Measurements from ENCODE around the gene HDAC1.
"Not testable (repeated sequence)": the region's sequence is repeated elsewhere in the genome, so short reads cannot be mapped to it uniquely, and the experiment has no call there.

The HDAC1 gene

GRCh38 chr1:32256473-32257226 lies 35.2 kb upstream of the HDAC1 start:
- Histone ChIP-seq H3K27ac (ENCODE audit: low read depth in 2 of 2, low read length in 2 of 2) (no peak overlapping the region), H3K9me3 (ENCODE audit: control insufficient read depth in 2 of 2, low read length in 2 of 2) (no peaks in the 10 kb centered on the region), H3K4me3 (ENCODE audit: low read length in 2 of 2) (no peak overlapping the region), H3K9ac (ENCODE audit: low read depth in 1 of 2, low read length in 2 of 2) (no peak overlapping the region), H3K36me3 (ENCODE audit: control insufficient read depth in 2 of 2, insufficient read depth in 2 of 2, low read length in 2 of 2) (no peaks in the 10 kb centered on the region), H3K4me1 (ENCODE audit: control insufficient read depth in 2 of 2, insufficient read depth in 2 of 2, low read length in 2 of 2) (peaks cover 0 to 3% of the 10 kb centered on the region in 2 donors), H3K27me3 (ENCODE audit: control insufficient read depth in 2 of 2, insufficient read depth in 2 of 2, low read length in 2 of 2) (no peaks in the 10 kb centered on the region)

DNA sequence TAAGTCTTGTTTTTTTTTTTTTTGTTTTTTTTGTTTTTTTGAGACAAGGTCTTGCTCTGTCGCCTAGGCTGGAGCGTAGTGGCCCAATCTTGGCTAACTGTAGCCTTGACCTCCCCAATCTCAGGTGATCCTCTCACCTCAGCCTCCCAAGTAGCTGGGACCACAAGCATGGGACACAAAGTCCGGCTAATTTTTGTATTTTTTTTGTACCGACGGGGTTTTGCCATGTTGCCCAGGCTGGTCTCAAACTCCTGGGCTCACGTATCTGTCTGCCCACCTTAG lies 34.7 kb upstream of the HDAC1 start:
- Histone ChIP-seq H3K4me1 (ENCODE audit: control insufficient read depth in 2 of 2, insufficient read depth in 2 of 2, low read length in 2 of 2) (peaks cover 0 to 3% of the 10 kb centered on the region in 2 donors), H3K9me3 (ENCODE audit: control insufficient read depth in 2 of 2, low read length in 2 of 2) (no peaks in the 10 kb centered on the region), H3K27ac (ENCODE audit: low read depth in 2 of 2, low read length in 2 of 2) (no peak overlapping the region), H3K27me3 (ENCODE audit: control insufficient read depth in 2 of 2, insufficient read depth in 2 of 2, low read length in 2 of 2) (no peaks in the 10 kb centered on the region), H3K9ac (ENCODE audit: low read depth in 1 of 2, low read length in 2 of 2) (no peak overlapping the region), H3K36me3 (ENCODE audit: control insufficient read depth in 2 of 2, insufficient read depth in 2 of 2, low read length in 2 of 2) (no peaks in the 10 kb centered on the region), H3K4me3 (ENCODE audit: low read length in 2 of 2) (no peak overlapping the region)

DNA sequence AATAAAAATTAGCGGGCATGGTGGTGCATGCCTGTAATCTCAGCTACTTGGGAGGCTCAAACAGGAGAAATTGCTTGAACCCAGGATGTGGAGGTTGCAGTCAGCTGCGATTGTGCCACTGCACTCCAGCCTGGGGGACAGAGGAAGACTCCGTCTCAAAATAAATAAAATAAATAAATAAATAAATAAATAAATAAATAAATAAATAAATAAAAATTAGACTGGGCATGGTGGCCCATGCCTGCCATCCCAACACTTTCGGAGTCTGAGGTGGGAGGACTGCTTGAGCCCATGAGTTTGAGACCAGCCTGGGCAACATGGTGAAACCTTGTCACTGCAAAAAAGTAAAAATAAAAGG lies 28.7 kb upstream of the HDAC1 start:
- H3K9me3 ChIP-seq (ENCODE audit: control insufficient read depth in 2 of 2, low read length in 2 of 2); H3K4me3 ChIP-seq (ENCODE audit: low read length in 2 of 2); H3K36me3 ChIP-seq (ENCODE audit: control insufficient read depth in 2 of 2, insufficient read depth in 2 of 2, low read length in 2 of 2); H3K4me1 ChIP-seq (ENCODE audit: control insufficient read depth in 2 of 2, insufficient read depth in 2 of 2, low read length in 2 of 2); H3K27me3 ChIP-seq (ENCODE audit: control insufficient read depth in 2 of 2, insufficient read depth in 2 of 2, low read length in 2 of 2); H3K9ac ChIP-seq (ENCODE audit: low read depth in 1 of 2, low read length in 2 of 2); H3K27ac ChIP-seq (ENCODE audit: low read depth in 2 of 2, low read length in 2 of 2): not testable (repeated sequence)

DNA sequence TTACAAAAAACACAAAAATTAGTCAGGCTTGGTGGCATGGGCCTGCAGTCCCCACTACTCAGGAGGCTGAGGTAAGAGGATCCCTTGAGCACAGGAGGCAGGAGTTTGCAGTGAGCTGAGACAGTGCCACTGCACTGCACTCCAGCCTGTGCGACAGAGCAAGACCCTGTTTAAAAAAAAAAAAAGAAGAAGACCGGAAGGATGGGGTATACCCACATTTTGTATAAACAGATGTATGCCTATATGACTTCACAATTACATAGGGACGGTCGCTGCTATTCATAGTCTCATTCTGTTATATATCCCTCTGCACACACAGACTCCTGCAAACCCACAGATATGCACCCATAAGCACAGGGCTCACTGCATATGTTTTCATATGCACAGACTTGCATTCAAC lies 28.1 kb upstream of the HDAC1 start:
- Histone ChIP-seq H3K9ac (ENCODE audit: low read depth in 1 of 2, low read length in 2 of 2) (no peak overlapping the region), H3K27me3 (ENCODE audit: control insufficient read depth in 2 of 2, insufficient read depth in 2 of 2, low read length in 2 of 2) (no peaks in the 10 kb centered on the region), H3K4me3 (ENCODE audit: low read length in 2 of 2) (no peak overlapping the region), H3K9me3 (ENCODE audit: control insufficient read depth in 2 of 2, low read length in 2 of 2) (no peaks in the 10 kb centered on the region), H3K4me1 (ENCODE audit: control insufficient read depth in 2 of 2, insufficient read depth in 2 of 2, low read length in 2 of 2) (no peaks in the 10 kb centered on the region), H3K36me3 (ENCODE audit: control insufficient read depth in 2 of 2, insufficient read depth in 2 of 2, low read length in 2 of 2) (no peaks in the 10 kb centered on the region), H3K27ac (ENCODE audit: low read depth in 2 of 2, low read length in 2 of 2) (no peak overlapping the region)

DNA sequence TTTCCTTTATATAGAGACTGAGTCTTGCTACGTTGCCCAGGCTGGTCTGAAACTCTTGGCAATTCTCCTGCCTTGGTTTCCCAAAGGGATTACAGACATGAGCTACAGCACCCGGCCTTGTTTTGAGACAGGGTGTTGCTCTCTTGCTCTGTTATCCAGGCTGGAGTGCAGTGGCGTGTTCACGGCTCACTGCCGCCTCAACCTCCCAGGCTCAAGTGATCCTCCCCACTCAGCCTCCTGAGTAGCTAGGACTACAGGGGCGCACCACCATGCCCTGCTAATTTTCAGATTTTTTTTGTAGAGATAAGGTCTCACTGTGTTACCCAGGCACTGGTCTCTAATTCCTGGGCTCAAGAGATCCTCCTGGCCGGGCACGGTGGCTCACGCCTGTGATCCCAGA lies 26.0 kb upstream of the HDAC1 start:
- Histone ChIP-seq H3K36me3 (ENCODE audit: control insufficient read depth in 2 of 2, insufficient read depth in 2 of 2, low read length in 2 of 2) (no peaks in the 10 kb centered on the region), H3K4me3 (ENCODE audit: low read length in 2 of 2) (no peak overlapping the region), H3K27ac (ENCODE audit: low read depth in 2 of 2, low read length in 2 of 2) (no peak overlapping the region), H3K4me1 (ENCODE audit: control insufficient read depth in 2 of 2, insufficient read depth in 2 of 2, low read length in 2 of 2) (no peaks in the 10 kb centered on the region), H3K9me3 (ENCODE audit: control insufficient read depth in 2 of 2, low read length in 2 of 2) (no peaks in the 10 kb centered on the region), H3K9ac (ENCODE audit: low read depth in 1 of 2, low read length in 2 of 2) (no peak overlapping the region), H3K27me3 (ENCODE audit: control insufficient read depth in 2 of 2, insufficient read depth in 2 of 2, low read length in 2 of 2) (no peaks in the 10 kb centered on the region)

DNA sequence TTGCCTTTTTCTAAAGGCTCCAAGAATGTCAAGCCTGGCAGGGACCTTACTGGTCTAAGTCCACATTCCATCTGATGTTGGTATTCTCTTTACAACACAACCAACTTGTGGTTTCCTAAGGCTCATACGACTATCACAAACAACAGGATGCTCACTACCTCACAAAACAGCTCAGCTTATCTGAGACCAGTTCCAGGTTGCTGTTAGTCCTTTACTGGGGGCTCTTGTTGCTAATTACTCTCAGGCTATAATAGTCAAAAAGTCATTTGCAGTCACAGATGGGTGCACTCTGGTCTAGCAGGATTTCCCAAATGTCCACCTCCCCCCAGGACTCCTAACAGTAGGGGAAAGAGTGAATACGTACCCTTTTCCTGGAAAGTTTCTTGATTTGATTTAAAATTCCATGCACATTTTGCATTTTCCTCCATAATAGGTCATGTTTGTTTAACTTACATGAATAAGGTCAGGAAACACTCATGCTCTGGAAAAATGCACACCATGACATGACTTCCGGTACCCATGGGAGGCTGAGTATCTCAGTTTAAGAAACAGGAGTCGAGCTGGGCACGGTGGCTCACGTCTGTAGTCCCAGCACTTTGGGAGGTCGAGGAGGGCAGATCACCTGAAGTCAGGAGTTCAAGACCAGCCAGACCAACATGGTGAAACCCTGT lies 24.8 kb upstream of the HDAC1 start:
- Histone ChIP-seq H3K4me1 (ENCODE audit: control insufficient read depth in 2 of 2, insufficient read depth in 2 of 2, low read length in 2 of 2) (no peaks in the 10 kb centered on the region), H3K27me3 (ENCODE audit: control insufficient read depth in 2 of 2, insufficient read depth in 2 of 2, low read length in 2 of 2) (no peaks in the 10 kb centered on the region), H3K4me3 (ENCODE audit: low read length in 2 of 2) (no peak overlapping the region), H3K9me3 (ENCODE audit: control insufficient read depth in 2 of 2, low read length in 2 of 2) (no peaks in the 10 kb centered on the region), H3K27ac (ENCODE audit: low read depth in 2 of 2, low read length in 2 of 2) (no peak overlapping the region), H3K36me3 (ENCODE audit: control insufficient read depth in 2 of 2, insufficient read depth in 2 of 2, low read length in 2 of 2) (no peaks in the 10 kb centered on the region), H3K9ac (ENCODE audit: low read depth in 1 of 2, low read length in 2 of 2) (no peak overlapping the region)

DNA sequence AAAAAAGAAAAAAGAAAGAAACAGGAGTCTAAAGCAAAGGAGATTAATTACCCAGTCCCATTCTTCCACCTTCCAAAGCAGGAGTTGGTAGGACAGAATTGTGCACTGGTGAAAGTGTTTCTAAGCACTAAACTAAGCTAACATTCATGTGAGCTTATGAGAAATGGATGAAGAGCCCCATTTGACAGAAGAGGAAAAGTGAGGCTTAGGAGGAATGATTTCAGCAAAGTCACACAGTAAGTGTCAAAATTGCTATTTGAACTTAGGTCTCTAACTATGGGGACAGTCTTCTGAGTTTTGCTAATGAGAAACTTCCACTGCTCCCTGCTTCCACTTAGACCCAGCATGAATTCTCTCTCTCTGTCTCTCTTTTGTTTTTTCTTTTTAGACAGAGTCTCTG lies 22.1 kb upstream of the HDAC1 start:
- H3K9me3 ChIP-seq (ENCODE audit: control insufficient read depth in 2 of 2, low read length in 2 of 2) = no peaks in the 10 kb centered on the region
- no peaks in the 10 kb centered on the region for H3K27me3 ChIP-seq (ENCODE audit: control insufficient read depth in 2 of 2, insufficient read depth in 2 of 2, low read length in 2 of 2)
- H3K36me3 ChIP-seq (ENCODE audit: control insufficient read depth in 2 of 2, insufficient read depth in 2 of 2, low read length in 2 of 2) = no peaks in the 10 kb centered on the region
- no peak overlapping the region for H3K4me3 ChIP-seq (ENCODE audit: low read length in 2 of 2)
- peaks cover 0 to 4% of the 10 kb centered on the region in 2 donors for H3K4me1 ChIP-seq (ENCODE audit: control insufficient read depth in 2 of 2, insufficient read depth in 2 of 2, low read length in 2 of 2)
- no peak overlapping the region for H3K9ac ChIP-seq (ENCODE audit: low read depth in 1 of 2, low read length in 2 of 2)
- H3K27ac ChIP-seq (ENCODE audit: low read depth in 2 of 2, low read length in 2 of 2) = no peak overlapping the region

GRCh38 chr1:32272557-32273390 lies 19.1 kb upstream of the HDAC1 start:
- Histone ChIP-seq H3K4me1 (ENCODE audit: control insufficient read depth in 2 of 2, insufficient read depth in 2 of 2, low read length in 2 of 2) (peaks cover 0 to 4% of the 10 kb centered on the region in 2 donors), H3K9me3 (ENCODE audit: control insufficient read depth in 2 of 2, low read length in 2 of 2) (no peaks in the 10 kb centered on the region), H3K4me3 (ENCODE audit: low read length in 2 of 2) (no peak overlapping the region), H3K36me3 (ENCODE audit: control insufficient read depth in 2 of 2, insufficient read depth in 2 of 2, low read length in 2 of 2) (no peaks in the 10 kb centered on the region), H3K9ac (ENCODE audit: low read depth in 1 of 2, low read length in 2 of 2) (no peak overlapping the region), H3K27me3 (ENCODE audit: control insufficient read depth in 2 of 2, insufficient read depth in 2 of 2, low read length in 2 of 2) (peaks cover 0 to 2% of the 10 kb centered on the region in 2 donors), H3K27ac (ENCODE audit: low read depth in 2 of 2, low read length in 2 of 2) (peak overlapping the region in 1 of 2 donors; percentile 4)

DNA sequence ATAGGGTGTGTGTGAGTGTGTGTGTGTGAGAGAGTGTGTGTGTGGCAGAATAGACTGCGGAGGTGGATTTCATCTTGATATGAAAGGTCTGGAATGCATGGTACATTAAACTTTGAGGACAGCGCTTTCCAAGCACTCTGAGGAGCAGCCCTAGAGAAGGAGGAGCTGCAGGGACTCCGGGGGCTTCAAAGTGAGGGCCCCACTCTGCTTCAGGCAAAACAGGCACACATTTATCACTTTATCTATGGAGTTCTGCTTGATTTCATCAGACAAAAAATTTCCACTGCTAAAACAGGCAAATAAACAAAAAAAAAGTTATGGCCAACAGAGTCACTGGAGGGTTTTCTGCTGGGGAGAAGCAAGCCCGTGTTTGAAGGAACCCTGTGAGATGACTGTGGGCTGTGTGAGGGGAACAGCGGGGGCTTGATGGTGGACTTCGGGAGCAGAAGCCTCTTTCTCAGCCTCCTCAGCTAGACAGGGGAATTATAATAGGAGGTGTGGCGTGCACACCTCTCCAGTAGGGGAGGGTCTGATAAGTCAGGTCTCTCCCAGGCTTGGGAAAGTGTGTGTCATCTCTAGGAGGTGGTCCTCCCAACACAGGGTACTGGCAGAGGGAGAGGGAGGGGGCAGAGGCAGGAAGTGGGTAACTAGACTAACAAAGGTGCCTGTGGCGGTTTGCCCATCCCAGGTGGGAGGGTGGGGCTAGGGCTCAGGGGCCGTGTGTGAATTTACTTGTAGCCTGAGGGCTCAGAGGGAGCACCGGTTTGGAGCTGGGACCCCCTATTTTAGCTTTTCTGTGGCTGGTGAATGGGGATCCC lies 18.3 kb upstream of the HDAC1 start:
- peak overlapping the region in 1 of 2 donors; percentile 4 for H3K27ac ChIP-seq (ENCODE audit: low read depth in 2 of 2, low read length in 2 of 2)
- no peaks in the 10 kb centered on the region for H3K9me3 ChIP-seq (ENCODE audit: control insufficient read depth in 2 of 2, low read length in 2 of 2)
- H3K4me3 ChIP-seq (ENCODE audit: low read length in 2 of 2) = no peak overlapping the region
- peaks cover 0 to 4% of the 10 kb centered on the region in 2 donors for H3K4me1 ChIP-seq (ENCODE audit: control insufficient read depth in 2 of 2, insufficient read depth in 2 of 2, low read length in 2 of 2)
- no peaks in the 10 kb centered on the region for H3K36me3 ChIP-seq (ENCODE audit: control insufficient read depth in 2 of 2, insufficient read depth in 2 of 2, low read length in 2 of 2)
- peaks cover 0 to 2% of the 10 kb centered on the region in 2 donors for H3K27me3 ChIP-seq (ENCODE audit: control insufficient read depth in 2 of 2, insufficient read depth in 2 of 2, low read length in 2 of 2)
- no peak overlapping the region for H3K9ac ChIP-seq (ENCODE audit: low read depth in 1 of 2, low read length in 2 of 2)
